ENCODE measurements around the gene NUDT13.

NUDT13 gene

GRCh38 chr10:73161079-73161478, 50.8 kb downstream of the NUDT13 start:
- no peak overlapping the region for H3K4me3 ChIP-seq (ENCODE audit: control insufficient read depth, low read depth, low read length)
- TF ChIP-seq CTCF (conservative IDR thresholded peaks at IDR 0.05; ENCODE audit: control insufficient read depth, insufficient read depth, low read depth, low read length) = no peak
- no peak for DNase-seq (ENCODE audit: low read depth)

DNA sequence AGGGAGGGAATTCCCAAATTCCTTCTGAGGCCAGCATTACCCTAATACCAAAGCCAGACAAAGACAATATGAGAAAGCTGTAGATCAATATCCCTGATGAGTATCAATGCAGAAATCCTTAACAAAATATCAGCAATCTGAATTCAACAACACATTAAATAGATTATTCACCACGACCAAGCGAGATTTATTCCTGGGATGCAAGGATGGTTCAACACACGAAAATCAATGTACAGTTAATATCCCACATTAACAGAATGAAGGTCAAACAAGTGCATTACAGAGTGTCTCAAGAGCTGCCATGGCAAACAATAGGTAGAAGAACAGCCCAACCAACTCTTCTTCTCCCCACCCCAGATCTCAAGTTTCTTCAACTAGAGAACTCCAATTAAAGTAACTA, 51.4 kb downstream of the NUDT13 start:
- TF ChIP-seq CTCF (conservative IDR thresholded peaks at IDR 0.05; ENCODE audit: control insufficient read depth, insufficient read depth, low read depth, low read length) = no peak
- DNase-seq (ENCODE audit: low read depth) = no peak
- no peak overlapping the region for H3K4me3 ChIP-seq (ENCODE audit: control insufficient read depth, low read depth, low read length)

DNA sequence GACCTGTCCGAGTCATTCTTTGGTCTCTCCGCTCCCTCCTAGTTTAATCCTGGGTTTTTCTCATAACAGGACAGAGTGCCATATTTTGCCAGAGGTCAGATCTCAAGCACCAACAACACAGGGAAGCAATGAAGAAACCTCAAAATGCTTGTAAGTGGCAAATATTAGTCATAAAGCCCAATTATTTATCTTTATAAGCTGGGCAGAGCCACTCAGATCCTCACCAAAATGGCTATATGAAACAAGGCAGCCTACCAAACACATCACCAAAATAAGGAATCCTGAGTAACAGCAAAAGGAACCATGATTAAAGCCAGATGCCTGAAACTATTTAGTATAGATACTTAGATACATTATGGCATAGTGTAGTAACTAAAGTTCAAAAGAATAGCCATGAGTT, 52.8 kb downstream of the NUDT13 start:
- H3K4me3 ChIP-seq (ENCODE audit: control insufficient read depth, low read depth, low read length) = no peak overlapping the region
- TF ChIP-seq CTCF (conservative IDR thresholded peaks at IDR 0.05; ENCODE audit: control insufficient read depth, insufficient read depth, low read depth, low read length) = no peak
- peak; percentile 54 for DNase-seq (ENCODE audit: low read depth)

- peak overlapping the region; percentile 99 for H3K4me3 ChIP-seq (ENCODE audit: control insufficient read depth, low read depth, low read length)
- DNase-seq (ENCODE audit: low read depth) = no peak
- no peak for TF ChIP-seq CTCF (conservative IDR thresholded peaks at IDR 0.05; ENCODE audit: control insufficient read depth, insufficient read depth, low read depth, low read length)
Measured at GRCh38 chr10:73166972-73167371, 56.7 kb downstream of the NUDT13 start.

DNA sequence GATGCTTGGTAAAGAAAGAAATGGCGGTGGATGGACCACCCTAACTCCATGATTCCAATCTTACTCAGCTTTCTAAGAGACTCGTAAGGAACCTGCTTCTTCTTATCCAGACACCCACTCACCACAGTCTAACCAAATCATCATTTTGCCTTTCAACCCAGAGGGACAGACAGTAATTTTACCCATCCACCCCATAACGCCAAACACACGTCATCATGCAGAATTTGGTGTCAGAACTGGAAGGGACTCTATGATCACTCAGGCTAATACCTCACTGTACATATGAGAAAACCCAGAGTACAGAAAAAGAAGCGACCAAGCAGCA, 57.2 kb downstream of the NUDT13 start:
- H3K4me3 ChIP-seq (ENCODE audit: control insufficient read depth, low read depth, low read length) = peak overlapping the region; percentile 99
- DNase-seq (ENCODE audit: low read depth) = peak; percentile 53
- TF ChIP-seq CTCF (conservative IDR thresholded peaks at IDR 0.05; ENCODE audit: control insufficient read depth, insufficient read depth, low read depth, low read length) = no peak

DNA sequence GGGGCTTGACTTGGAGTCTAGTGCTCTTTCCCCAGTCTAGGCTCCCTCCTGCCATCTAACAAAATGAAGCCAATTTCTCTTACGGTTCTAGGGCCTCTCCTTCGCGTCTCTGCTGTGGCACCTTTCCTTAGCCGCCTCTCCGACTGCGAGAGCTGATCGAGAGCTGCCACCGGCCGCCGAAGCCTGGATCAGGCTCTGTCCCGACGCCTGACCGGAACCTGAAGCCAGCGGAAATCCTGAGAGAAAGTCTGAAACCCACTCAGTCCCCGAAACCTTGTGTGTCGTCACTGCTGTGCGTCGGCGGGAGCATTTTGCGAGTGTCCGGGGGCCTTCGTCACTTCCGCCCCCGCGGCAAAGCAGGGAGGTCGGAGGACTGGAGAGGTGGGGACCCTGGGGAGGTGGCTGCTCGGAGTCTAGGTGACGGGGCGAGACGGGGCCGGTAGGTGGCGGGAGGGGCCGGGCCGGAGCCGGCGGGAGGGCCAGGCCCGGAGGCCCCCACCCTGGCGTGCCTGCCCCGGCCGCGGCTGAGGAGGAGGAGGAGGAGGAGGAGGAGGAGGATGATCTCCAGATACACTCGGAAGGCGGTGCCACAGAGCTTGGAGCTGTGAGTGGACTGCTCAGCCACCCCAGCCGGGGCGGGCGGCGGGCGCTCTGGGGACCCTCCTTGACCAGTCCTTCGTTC, 57.7 kb downstream of the NUDT13 start, which contains the start of the genes ECD and FAM149B1:
TSS of gene ECD (minus strand) at position 226 of the 682 bp plus-strand sequence. CDS start 4,071 bp downstream, outside the sequence.
TSS of gene FAM149B1 (plus strand) at position 337 of the 682 bp plus-strand sequence. CDS start at position 558, 221 bp downstream.
- H3K4me3 ChIP-seq (ENCODE audit: control insufficient read depth, low read depth, low read length) = peak within 1 kb of the TSS; percentile 99
- DNase-seq (ENCODE audit: low read depth) = peak; percentile 94
- no peak for TF ChIP-seq CTCF (conservative IDR thresholded peaks at IDR 0.05; ENCODE audit: control insufficient read depth, insufficient read depth, low read depth, low read length)

- no peak for TF ChIP-seq CTCF (conservative IDR thresholded peaks at IDR 0.05; ENCODE audit: control insufficient read depth, insufficient read depth, low read depth, low read length)
- peak overlapping the region; percentile 99 for H3K4me3 ChIP-seq (ENCODE audit: control insufficient read depth, low read depth, low read length)
- DNase-seq (ENCODE audit: low read depth) = no peak
Measured at GRCh38 chr10:73168465-73168803, 58.2 kb downstream of the NUDT13 start.

All from fibroblast of mammary gland (primary cell).